ENCODE data around the gene CCDC106. TPM values are rescaled to one million over a fixed set of nuclear protein-coding genes. Genes with fewer than 3 reads are reported as not detected.

The CCDC106 gene
- total RNA-seq, 1 experiment from 2014 or later: 19.9 TPM

GRCh38 chr19:55633861-55634260 lies 14.2 kb upstream of the CCDC106 start:
- Histone ChIP-seq H3K56ac (ENCODE audit: insufficient read length, low read depth, low read length) (no peak overlapping the region), H2BK12ac (ENCODE audit: insufficient read length, low read depth, low read length) (no peak overlapping the region), H2BK20ac (ENCODE audit: low read depth, low read length, poor library complexity, severe bottlenecking) (no peak overlapping the region), H3K23ac (ENCODE audit: insufficient read length, low read depth, low read length) (no peak overlapping the region), H3K4me2 (ENCODE audit: insufficient read depth, insufficient read length, low read length) (no peak overlapping the region), H3K4me1 (ENCODE audit: insufficient read depth, low read length) (0 out of 2 replicates have a peak, but pooled peaks cover 2% of the 10 kb centered on the region), H2BK120ac (ENCODE audit: low read depth, low read length, poor library complexity, severe bottlenecking) (no peak overlapping the region), H4K20me1 (ENCODE audit: control insufficient read depth, insufficient read depth, insufficient read length) (no peaks in the 10 kb centered on the region), H3K79me2 (ENCODE audit: insufficient read depth, low read length) (peaks cover 10% of the 10 kb centered on the region; the same call in 1 of the 2 replicates), H2BK5ac (ENCODE audit: insufficient read length, low read length) (no peak overlapping the region), H2AK5ac (ENCODE audit: insufficient read length, low read length) (no peak overlapping the region), H3K4ac (ENCODE audit: low read depth, low read length) (no peak overlapping the region), H2BK15ac (ENCODE audit: low read depth, low read length) (no peak overlapping the region), H3K14ac (ENCODE audit: insufficient read depth, low read length) (no peak overlapping the region), H3K79me1 (ENCODE audit: insufficient read depth, low read depth, low read length, poor library complexity, severe bottlenecking) (peaks cover 6% of the 10 kb centered on the region), H4K91ac (ENCODE audit: insufficient read length, low read depth, low read length) (no peak overlapping the region), H3K9ac (ENCODE audit: extremely low read depth, insufficient read length, low read length) (no peak overlapping the region), H3K18ac (ENCODE audit: insufficient read length, low read depth, low read length) (no peak overlapping the region), H4K5ac (ENCODE audit: insufficient read length, low read depth, low read length) (no peak overlapping the region), H3K27ac (ENCODE audit: insufficient read length, low read depth, low read length) (no peak overlapping the region), H3K9me3 (ENCODE audit: control insufficient read depth, low read depth, low read length) (no peaks in the 10 kb centered on the region), H4K8ac (replicated peaks; ENCODE audit: insufficient read length, low read depth, low read length) (no peak overlapping the region), H3K23me2 (ENCODE audit: insufficient read length, low read depth, low read length, poor library complexity, severe bottlenecking) (peaks cover 7% of the 10 kb centered on the region), H2AFZ (ENCODE audit: low read length) (no peak overlapping the region), H3T11ph (ENCODE audit: low read length) (no peak overlapping the region), H3K27me3 (ENCODE audit: insufficient read depth, low read length) (no peaks in the 10 kb centered on the region)
- Mint-ChIP-seq H3K4me3 (no peak overlapping the region; a peak in 1 of 5 replicates), H3K27ac (no peak overlapping the region), H3K9me3 (no peaks in the 10 kb centered on the region; a peak in 1 of 5 replicates), H3K36me3 (ENCODE audit: insufficient read depth in 1 of 3, low read depth in 3 of 3) (peaks cover 7 to 11% (median 11%) of the 10 kb centered on the region in 3 experiments), H3K27me3 (ENCODE audit: low read depth) (peaks cover 1% of the 10 kb centered on the region; the same call in 1 of the 2 replicates), H3K4me1 (peaks cover 19 to 29% of the 10 kb centered on the region in 2 experiments)
- DNase-seq: no peak
- TF ChIP-seq CTCF (conservative IDR thresholded peaks at IDR 0.05): no peak
- no CpG with 5 or more reads among the region's 8 CpGs for WGBS (ENCODE audit: extremely low coverage, insufficient read length, low lambda C conversion rate)

All from H9 (cell line).